Activated CD8-positive, alpha-beta memory T cell treated with anti-CD3 and anti-CD28 coated beads, Interleukin-2, amount 50 U/mL, for 1 hour (primary cell): ENCODE measurements around the gene AVPI1.
"Not testable (repeated sequence)": the region's sequence is repeated elsewhere in the genome, so short reads cannot be mapped to it uniquely, and the experiment has no call there.

ENCODE experiments used
- DNase-seq: peaks from one replicate; pipeline ENCODE4 v3.0.0-alpha.2; 2020; ENCODE audit errors: extremely low read depth

Gene AVPI1

GRCh38 chr10:97682042-97682441, 5.0 kb downstream of the AVPI1 start:
- DNase-seq: no peak

GRCh38 chr10:97679594-97679993, 7.4 kb downstream of the AVPI1 start:
- DNase-seq: no peak

- DNase-seq: no peak
Observed at GRCh38 chr10:97676770-97677581, 10.1 kb downstream of the AVPI1 start.

GRCh38 chr10:97675222-97675621, 11.8 kb downstream of the AVPI1 start:
- DNase-seq: no peak

DNA sequence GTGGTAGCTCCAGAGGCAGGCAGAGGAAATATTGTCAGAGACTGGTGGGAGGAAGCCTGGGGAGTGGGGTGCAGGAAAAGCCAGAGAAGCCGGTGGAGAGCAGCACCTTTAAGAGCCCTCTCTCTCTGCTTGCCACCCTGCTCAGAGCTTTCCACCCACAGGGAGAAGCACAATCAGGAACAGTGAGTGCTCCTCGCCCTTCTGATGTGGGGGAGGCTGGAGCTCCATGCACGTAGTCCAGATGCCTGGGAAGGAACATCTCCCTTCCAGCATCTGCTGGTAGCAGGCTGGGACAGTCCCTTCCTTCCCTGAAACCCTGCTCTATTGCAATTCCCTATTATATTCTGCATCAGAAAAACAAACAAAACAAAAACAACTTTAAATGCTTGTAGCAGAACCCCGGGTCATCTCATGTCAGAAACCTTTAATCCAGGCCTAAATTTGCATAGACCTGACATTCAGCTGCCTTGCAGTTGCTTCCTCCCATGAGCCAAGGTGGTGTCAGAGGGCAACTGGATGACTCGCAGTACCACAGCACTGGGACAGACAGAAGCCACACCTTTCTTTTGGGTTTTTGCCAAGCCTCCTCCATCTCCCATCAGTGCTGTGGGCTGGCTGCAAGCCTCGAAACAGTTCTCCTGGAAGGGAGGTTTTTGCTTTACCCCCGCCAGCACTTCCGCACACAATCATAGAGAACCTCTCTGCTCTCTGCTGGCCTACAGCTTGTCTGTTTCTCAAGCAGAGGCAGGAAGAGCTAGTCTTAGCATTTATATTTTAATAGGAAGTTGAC, 13.1 kb downstream of the AVPI1 start:
- DNase-seq: no peak

DNA sequence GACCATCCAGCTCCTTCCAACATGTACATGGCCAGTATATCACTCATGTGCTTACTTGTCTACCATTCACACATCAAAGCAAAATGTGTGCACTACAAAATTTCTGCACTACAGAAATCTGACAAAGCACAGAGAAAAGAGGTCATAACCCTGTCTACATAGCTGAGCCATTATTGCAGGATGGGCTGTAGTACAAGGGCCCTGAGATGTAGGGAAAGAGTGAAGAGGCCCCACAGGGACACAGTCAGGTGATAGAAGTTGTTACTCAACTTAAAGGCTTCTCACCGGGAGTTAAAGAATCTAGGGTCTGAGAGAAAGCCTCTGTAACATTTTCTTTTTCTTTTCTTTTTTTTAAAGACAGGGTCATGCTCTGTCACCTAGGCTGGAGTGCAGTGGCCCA, 17.5 kb downstream of the AVPI1 start:
- DNase-seq: no peak

DNA sequence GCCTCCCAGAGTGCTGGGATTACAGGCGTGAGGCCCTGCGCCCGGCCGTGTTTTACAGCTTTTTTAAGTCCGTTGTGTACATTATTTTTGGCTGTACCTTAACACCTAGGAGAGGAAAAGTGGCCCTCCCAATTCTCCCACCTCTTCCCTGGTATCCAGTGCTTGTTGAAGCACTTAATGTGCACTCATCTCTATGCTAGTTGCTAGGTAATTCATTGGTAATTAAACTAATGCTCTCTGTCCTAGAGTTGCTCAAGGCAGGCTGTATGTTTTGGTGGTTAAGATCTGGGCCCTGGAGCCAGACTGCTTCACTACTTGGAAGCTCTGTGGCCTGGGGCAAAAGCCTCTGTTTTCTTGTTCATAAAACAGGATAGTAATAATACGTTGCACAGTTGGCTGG, 19.6 kb downstream of the AVPI1 start:
- DNase-seq: no peak

GRCh38 chr10:97666992-97667391, 20.0 kb downstream of the AVPI1 start:
- DNase-seq: no peak

DNA sequence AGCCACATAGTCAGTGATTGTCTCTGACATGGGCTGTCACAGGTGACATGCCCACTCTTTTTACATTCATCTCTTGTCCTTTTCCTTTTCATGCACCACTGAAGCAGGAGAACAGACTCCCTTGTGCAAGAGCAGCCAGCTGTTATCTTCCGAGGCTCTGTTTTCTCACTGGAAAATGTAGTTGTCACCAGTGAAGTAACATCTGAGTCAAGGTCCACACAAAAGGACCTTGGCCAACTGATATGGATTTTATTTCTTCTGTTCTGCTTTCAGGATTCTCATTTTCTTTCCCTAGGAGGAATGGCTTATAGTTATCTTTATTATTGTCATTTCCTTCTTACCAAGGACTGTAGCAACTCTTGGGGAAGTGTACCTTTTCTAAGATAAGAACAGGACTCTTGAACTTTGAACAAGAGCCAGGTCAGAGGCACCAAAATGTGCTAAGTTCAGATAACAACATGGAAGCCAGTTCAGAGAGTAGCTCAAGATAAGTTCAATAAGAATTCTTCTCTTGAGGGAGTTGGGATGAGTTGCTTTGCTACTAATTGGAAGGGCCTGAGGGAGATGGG, 22.7 kb downstream of the AVPI1 start:
- no peak for DNase-seq

DNA sequence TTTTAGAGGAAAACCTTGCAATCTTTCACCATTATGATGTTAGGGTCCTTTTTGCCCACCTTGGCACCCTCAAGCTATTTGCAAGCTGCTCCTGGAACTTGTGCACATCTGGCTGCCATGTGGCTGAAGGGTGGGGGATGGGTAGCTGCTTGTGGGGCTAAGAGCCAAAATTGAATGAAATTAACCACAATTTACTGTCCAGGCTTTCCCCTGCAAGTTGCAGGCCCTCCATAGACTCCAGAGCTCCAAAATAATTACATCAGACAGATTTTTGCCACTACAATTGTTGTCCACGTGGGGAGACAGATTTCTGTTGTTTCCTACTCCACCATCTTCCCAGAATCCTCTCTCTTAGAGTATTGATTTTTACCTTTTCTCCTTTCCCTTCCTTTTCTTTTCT, 27.5 kb downstream of the AVPI1 start:
- no peak for DNase-seq

- DNase-seq: no peak
Observed at GRCh38 chr10:97656777-97657176, 30.3 kb downstream of the AVPI1 start.

GRCh38 chr10:97651773-97652172, 35.3 kb downstream of the AVPI1 start:
- DNase-seq: no peak

- no peak for DNase-seq
Observed at GRCh38 chr10:97650726-97651125, 36.3 kb downstream of the AVPI1 start.

GRCh38 chr10:97649405-97649750, 37.7 kb downstream of the AVPI1 start:
- not testable (repeated sequence) for DNase-seq

DNA sequence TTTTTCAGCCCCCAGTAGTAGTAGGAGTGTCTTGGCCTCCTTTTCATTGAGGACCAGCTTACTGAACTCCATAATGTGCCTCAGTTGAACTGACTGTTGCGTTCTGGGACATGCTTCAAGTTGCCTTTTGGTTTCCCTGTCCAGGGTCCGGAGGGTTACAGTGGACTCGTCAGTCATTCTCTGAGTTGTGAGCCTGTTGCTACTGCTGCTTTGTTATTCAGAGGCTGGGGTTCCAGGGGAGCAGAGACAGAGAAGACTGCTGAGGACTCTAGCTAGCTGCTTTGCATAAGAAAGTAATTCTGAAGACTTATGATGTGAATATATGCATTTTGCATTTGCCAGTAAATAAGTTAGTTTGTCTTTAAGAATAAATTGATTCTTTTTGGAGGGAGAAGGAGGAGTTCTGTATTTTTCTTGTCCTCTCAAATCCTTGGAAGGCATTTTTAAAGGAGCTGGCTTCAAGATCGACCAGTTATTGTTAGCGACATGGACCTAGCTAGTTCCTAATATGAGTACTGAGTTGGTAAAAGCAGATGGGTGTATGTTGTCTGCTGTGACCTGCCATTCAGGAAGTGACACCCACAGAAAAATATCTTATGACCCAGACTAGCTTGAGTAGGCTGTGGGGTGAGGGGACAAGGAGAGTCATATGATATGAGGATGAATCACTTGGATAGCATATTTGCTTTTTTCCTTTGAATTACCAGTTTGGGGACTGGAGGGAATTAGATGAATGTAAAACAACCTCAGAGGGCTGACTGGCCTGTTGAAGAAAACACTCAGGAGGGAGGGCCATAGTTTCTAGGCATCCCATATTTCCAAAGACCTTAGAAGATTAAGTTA, 38.3 kb downstream of the AVPI1 start:
- DNase-seq: no peak

DNA sequence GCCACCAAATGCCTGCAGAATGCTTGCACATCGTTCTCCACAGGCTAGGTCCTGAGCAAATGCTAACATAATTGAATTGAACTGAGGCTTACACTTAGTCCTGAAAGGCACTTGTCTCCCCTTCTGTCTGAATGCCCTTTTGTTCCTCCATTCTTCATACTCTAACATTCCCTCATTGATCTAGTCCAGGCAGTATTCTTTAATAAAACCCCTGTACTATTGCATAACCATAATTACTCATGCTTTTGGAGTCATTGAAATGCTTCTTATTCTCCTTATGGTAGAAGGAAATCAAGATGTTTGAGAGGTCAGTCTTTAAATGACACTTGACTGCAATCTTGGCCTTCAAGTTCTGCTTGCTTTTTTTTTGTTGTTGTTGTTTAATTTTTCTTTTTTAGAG, 39.5 kb downstream of the AVPI1 start:
- DNase-seq: no peak

DNA sequence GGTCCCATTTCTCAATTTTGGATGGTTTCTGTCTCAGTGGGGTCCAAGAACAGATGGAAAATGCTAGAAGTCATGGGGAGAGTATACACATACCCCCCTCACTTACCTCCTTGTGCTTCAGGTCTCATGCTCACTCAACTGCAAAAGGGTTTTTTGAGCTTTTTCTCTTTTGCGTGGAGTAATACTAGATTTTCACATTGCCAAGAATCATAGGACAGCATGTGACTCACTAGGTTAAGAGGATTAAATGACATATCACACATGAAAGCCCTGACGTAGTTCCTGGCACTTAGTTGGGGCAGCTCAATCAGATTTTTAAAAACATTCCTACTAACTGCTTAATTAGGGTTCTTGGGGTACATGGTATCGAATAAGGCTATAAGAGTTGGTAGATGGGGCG, 42.1 kb downstream of the AVPI1 start:
- DNase-seq: no peak

GRCh38 chr10:97643441-97643985, 43.5 kb downstream of the AVPI1 start:
- DNase-seq: no peak

DNA sequence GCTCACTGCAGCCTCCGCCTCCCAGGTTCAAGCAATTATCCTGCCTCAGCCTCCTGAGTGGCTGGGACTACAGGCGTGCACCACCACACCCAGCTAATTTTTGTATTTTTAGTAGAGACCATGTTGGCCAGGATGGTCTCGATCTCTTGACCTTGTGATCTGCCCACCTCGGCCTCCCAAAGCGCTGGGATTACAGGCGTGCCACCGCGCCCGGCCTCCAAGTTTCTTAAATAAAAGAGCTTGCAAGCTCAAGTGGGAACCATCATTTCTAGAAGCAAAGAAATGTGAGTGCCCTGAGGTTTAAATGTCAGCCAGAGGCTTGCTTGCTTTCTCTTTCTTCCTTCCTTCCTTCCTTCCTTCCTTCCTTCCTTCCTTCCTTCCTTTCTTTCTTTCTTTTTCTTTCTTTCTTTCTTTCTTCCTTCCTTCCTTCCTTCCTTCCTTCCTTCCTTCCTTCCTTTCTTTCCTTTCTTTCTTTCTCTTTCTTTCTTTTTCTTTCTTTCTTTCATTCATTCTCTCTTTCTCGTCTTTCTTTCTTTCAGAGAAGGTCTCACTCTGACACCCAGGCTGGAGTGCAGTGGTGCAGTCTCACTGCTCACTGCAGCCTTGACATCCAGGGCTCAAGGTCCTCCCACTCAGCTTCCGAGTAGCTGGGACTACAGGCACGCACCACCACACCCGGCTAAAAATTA, 44.4 kb downstream of the AVPI1 start:
- DNase-seq: not testable (repeated sequence)

GRCh38 chr10:97640868-97641811, 45.9 kb downstream of the AVPI1 start:
- no peak for DNase-seq
